Tibial nerve (tissue), 4 donors: Measurements from ENCODE around the gene SF3B4. TPM values are rescaled to one million over a fixed set of nuclear protein-coding genes. Genes with fewer than 3 reads are reported as not detected.

ENCODE experiments used
- DNase-seq, 2 donors: peaks; one replicate each; pipeline ENCODE4 v3.0.0-alpha.2; 2019; ENCODE audit warnings: low spot score in 2 of 2
- H3K27ac ChIP-seq, 4 donors: fragments of 200-600 bp; sonication (generic) in 3 of 4; one replicate each; pipeline ENCODE4 v1.5.1; 2017 to 2019; ENCODE audit warnings: mild to moderate bottlenecking in 1 of 4
- H3K27me3 ChIP-seq, 2 donors: fragments of 200-600 bp; sonication (generic) in 1 of 2; one replicate each; pipeline versions ENCODE4 v1.5.1 to v1.6.0; 2017 to 2019
- H3K36me3 ChIP-seq, 3 donors: fragments of 200-600 bp; sonication (generic); one replicate each; pipeline ENCODE4 v1.5.1; 2018 to 2019
- H3K4me1 ChIP-seq, 4 donors: fragments of 200-600 bp; sonication (generic) in 3 of 4; one replicate each; pipeline ENCODE4 v1.5.1; 2017 to 2019
- H3K4me3 ChIP-seq, 4 donors: fragments of 200-600 bp; sonication (generic) in 3 of 4; one replicate each; pipeline ENCODE4 v1.5.1; 2017 to 2019; ENCODE audit warnings: mild to moderate bottlenecking in 1 of 4, moderate library complexity in 1 of 4
- H3K9me3 ChIP-seq, 4 donors: fragments of 200-600 bp; sonication (generic) in 3 of 4; one replicate each; pipeline ENCODE4 v1.5.1; 2017 to 2019
- EP300 ChIP-seq, 2 donors: sonication (generic); formaldehyde crosslinking; IDR thresholded peaks; one replicate each; pipeline ENCODE4 v1.6.1; 2017; ENCODE audit warnings: antibody characterized with exemption in 2 of 2, mild to moderate bottlenecking in 1 of 2
- POLR2A ChIP-seq, 2 donors: fragments of 450-650 bp; IDR thresholded peaks; one replicate each; pipeline ENCODE4 v1.6.1; 2017; ENCODE audit warnings: antibody characterized with exemption in 2 of 2, mild to moderate bottlenecking in 2 of 2, moderate library complexity in 2 of 2
- WGBS, 2 donors: methylation state at CpG; one replicate each; pipeline ENCODE4 v1.1.5; 2018; 5-methylcytosine and 5-hydroxymethylcytosine counted together
- total RNA-seq, 4 donors: library from RNA; depleted of rRNA; stranded (reverse); fragments of >200 nt; gene quantifications; one replicate each; pipeline ENCODE4 v1.1.0, GENCODE V29; 2016
- TF ChIP-seq, protein P1 (sequence below), 5 experiments: fragments of 200-600 bp in 3 of 5; fragments of 450-650 bp in 2 of 5; sonication (generic) in 3 of 5; IDR thresholded peaks; one replicate each; pipeline ENCODE4 v1.5.1; 2016 to 2019; ENCODE audit warnings: antibody characterized with exemption in 5 of 5, mild to moderate bottlenecking in 3 of 5, moderate library complexity in 2 of 5

Gene SF3B4
- total RNA-seq, 4 donors from 2014 or later = 6.3 to 14.3 (median 9.7) TPM

DNA sequence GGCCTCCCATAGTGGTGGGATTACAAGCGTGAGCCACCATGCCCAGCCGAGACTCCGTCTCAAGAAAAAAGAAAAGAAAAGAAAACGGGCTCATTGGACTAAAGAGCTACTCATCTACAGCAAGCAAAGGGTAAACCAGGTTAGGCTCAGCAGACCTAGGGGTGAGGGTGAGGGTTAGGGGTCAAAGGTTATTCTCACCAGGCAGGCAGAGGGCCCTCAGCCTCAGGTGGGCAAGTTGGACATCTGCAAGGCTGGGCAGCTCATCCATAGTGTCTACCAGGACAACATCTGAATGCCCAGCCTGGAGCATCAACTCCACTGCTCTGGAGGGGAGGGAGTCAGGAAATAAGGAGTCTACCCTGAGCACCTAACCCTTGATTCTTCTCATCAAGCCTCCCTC is 5.6 kb upstream of the SF3B4 start:
- WGBS, 2 donors = 94 to 98% methylated on average over 4 of the region's 4 CpGs
- peaks cover 0 to 43% (median 18%) of the 10 kb centered on the region in 4 donors for H3K4me1 ChIP-seq
- peak overlapping the region in 1 of 4 donors; percentile 10 for H3K27ac ChIP-seq
- DNase-seq = no peak
- no peak overlapping the region for H3K4me3 ChIP-seq
- TF ChIP-seq EP300 (IDR thresholded peaks at IDR 0.05) (no peak), POLR2A (IDR thresholded peaks at IDR 0.05) (no peak)
- TF ChIP-seq, protein P1, sequence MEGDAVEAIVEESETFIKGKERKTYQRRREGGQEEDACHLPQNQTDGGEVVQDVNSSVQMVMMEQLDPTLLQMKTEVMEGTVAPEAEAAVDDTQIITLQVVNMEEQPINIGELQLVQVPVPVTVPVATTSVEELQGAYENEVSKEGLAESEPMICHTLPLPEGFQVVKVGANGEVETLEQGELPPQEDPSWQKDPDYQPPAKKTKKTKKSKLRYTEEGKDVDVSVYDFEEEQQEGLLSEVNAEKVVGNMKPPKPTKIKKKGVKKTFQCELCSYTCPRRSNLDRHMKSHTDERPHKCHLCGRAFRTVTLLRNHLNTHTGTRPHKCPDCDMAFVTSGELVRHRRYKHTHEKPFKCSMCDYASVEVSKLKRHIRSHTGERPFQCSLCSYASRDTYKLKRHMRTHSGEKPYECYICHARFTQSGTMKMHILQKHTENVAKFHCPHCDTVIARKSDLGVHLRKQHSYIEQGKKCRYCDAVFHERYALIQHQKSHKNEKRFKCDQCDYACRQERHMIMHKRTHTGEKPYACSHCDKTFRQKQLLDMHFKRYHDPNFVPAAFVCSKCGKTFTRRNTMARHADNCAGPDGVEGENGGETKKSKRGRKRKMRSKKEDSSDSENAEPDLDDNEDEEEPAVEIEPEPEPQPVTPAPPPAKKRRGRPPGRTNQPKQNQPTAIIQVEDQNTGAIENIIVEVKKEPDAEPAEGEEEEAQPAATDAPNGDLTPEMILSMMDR (IDR thresholded peaks at IDR 0.05) = no peak
- peaks cover 0 to 49% (median 0%) of the 10 kb centered on the region in 3 donors for H3K36me3 ChIP-seq
- no peaks in the 10 kb centered on the region for H3K9me3 ChIP-seq
- no peaks in the 10 kb centered on the region for H3K27me3 ChIP-seq

DNA sequence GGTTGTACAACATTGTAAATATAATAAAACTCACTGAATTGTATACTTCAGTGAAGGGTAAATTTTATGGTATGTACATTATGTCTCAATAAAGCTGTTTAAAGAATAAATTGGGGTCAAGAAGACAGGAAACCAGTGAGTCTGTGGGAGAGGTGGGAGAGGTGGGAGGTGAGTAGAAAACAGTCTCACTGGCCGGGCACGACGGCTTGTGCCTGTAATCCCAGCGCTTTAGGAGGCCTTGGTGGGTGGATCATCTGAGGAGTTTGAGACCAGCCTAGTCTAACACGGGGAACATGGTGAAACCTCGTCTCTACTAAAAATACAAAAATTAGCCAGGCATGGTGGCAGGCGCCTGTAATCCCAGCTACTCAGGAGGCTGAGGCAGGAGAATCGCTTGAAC is 4.9 kb upstream of the SF3B4 start:
- Histone ChIP-seq H3K9me3 (no peaks in the 10 kb centered on the region), H3K27me3 (no peaks in the 10 kb centered on the region), H3K27ac (no peak overlapping the region), H3K4me3 (no peak overlapping the region), H3K4me1 (peaks cover 0 to 37% (median 12%) of the 10 kb centered on the region in 4 donors), H3K36me3 (peaks cover 0 to 49% (median 0%) of the 10 kb centered on the region in 3 donors)
- WGBS, 2 donors = 92 to 93% methylated on average over 8 of the region's 8 CpGs
- no peak for DNase-seq
- TF ChIP-seq, protein P1 (IDR thresholded peaks at IDR 0.05) = no peak

DNA sequence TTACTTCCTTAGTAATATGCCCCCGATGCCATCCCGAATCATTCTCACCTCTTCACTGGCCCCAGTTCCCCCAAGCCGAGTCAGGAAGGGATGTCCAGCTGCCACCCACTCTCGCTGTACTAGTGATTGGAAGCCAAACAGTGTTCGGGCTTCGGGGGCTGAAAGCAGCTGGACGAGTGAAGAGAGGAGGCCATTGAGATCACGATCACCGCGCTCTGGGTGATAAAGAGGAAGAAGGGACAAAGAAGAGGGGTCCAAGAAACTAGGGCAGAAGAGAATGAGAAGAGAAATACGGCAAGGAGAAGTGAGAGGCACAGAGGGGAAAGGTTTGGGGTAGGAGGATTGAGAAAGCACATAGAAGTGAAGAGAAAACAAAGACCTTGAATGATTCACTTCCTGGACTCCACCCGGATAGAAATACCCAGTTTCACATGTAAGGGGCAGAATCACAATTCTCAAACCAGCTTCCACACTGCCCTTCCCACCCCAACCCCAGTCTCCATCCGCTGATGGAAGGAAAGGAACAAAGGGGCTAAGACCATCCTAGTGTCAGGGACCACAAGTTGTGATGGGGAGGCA is 3.7 kb upstream of the SF3B4 start:
- Histone ChIP-seq H3K36me3 (peaks cover 0 to 52% (median 0%) of the 10 kb centered on the region in 3 donors), H3K4me3 (no peak overlapping the region), H3K27me3 (no peaks in the 10 kb centered on the region), H3K4me1 (peaks cover 0 to 34% (median 16%) of the 10 kb centered on the region in 4 donors), H3K27ac (no peak overlapping the region), H3K9me3 (no peaks in the 10 kb centered on the region)
- no peak for DNase-seq
- 79 to 86% methylated on average over 13 of the region's 13 CpGs for WGBS, 2 donors
- TF ChIP-seq EP300 (IDR thresholded peaks at IDR 0.05) = no peak
- no peak for TF ChIP-seq POLR2A (IDR thresholded peaks at IDR 0.05)
- TF ChIP-seq, protein P1 (IDR thresholded peaks at IDR 0.05) = no peak

DNA sequence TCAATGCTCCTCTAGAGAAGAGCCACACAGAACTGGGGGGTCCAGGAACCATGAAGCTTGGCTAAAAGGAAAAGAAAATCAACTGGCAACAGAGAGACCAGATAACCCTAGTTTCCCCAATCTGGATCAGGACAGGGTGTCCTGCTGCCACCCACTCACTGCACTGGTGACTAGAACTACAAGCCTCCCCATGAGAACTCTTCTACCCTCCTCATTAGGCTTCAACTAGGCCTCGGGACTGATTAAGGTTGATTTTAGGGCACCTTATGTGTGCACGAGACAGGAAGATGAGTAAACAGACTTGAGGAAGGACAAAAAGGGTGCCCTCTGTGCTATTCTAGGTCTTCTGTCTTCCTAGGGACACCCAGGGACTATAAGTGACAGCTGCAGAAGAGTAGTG is 2.3 kb upstream of the SF3B4 start:
- H3K27me3 ChIP-seq = no peaks in the 10 kb centered on the region
- peaks cover 0 to 66% (median 7%) of the 10 kb centered on the region in 3 donors for H3K36me3 ChIP-seq
- peaks cover 0 to 34% (median 18%) of the 10 kb centered on the region in 4 donors for H3K4me1 ChIP-seq
- DNase-seq = no peak
- H3K27ac ChIP-seq = no peak overlapping the region
- TF ChIP-seq POLR2A (IDR thresholded peaks at IDR 0.05) (no peak), EP300 (IDR thresholded peaks at IDR 0.05) (no peak)
- TF ChIP-seq, protein P1 (IDR thresholded peaks at IDR 0.05) = no peak
- H3K4me3 ChIP-seq = no peak overlapping the region
- WGBS, 2 donors = 73 to 95% methylated on average over 2 of the region's 2 CpGs
- no peaks in the 10 kb centered on the region for H3K9me3 ChIP-seq

DNA sequence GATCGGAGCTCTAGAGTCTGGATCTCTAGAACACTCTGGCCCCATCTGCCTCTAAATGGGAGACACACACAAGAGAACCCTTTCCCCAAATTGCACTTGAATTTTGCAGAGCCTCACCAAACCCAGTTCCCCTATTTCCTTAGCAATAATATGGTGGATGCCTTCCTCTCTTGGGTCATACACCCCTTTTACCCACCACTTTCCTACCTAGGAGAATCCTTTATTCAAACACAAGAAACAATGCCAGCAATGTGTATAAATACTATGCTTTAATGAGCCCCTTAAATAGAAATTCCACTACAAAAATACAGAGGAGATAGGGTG is 760 bp upstream of the SF3B4 start:
- Histone ChIP-seq H3K4me3 (peak overlapping the region; percentile 65 to 89 (median 78)), H3K9me3 (no peaks in the 10 kb centered on the region), H3K36me3 (peaks cover 3 to 72% (median 22%) of the 10 kb centered on the region in 3 donors), H3K27ac (peak overlapping the region; percentile 89 to 97 (median 94)), H3K27me3 (no peaks in the 10 kb centered on the region), H3K4me1 (peaks cover 0 to 35% (median 18%) of the 10 kb centered on the region in 4 donors)
- TF ChIP-seq, protein P1 (IDR thresholded peaks at IDR 0.05) = no peak
- TF ChIP-seq POLR2A (IDR thresholded peaks at IDR 0.05) (no peak), EP300 (IDR thresholded peaks at IDR 0.05) (no peak)
- 0% methylated on average over 1 of the region's 1 CpG for WGBS, 2 donors
- DNase-seq = no peak
